Keratinocyte (primary cell): ENCODE results near the gene GPR31. TPM values are rescaled to one million over a fixed set of nuclear protein-coding genes. Genes with fewer than 3 reads are reported as not detected.

Source experiments
- DNase-seq: peaks from one replicate; pipeline ENCODE4 v3.0.0-alpha.2; 2011; ENCODE audit warnings: low read depth, missing footprints, low spot score
- FAIRE-seq: peaks from 2 replicates; lab custom pipeline; 2011; peaks lifted over from hg19 to GRCh38; lab: Jason Lieb, UNC
- H2AFZ ChIP-seq: 2 replicates; pipeline ENCODE4 v1.6.0; 2012; ENCODE audit warnings: low read length, control low read depth, inconsistent platforms; ENCODE audit not compliant: control insufficient read depth
- H3K27ac ChIP-seq: 2 replicates; pipeline ENCODE4 v1.5.1; 2011; ENCODE audit warnings: low read length; ENCODE audit not compliant: control insufficient read depth, insufficient read depth
- H3K27me3 ChIP-seq: 3 replicates; pipeline ENCODE4 v1.6.0; 2011; ENCODE audit warnings: low read length; ENCODE audit not compliant: control insufficient read depth, insufficient read depth; ENCODE audit errors: extremely low read depth
- H3K36me3 ChIP-seq, 2 experiments: 2 replicates in 1 of 2; 3 replicates in 1 of 2; pipeline ENCODE4 v1.5.1; 2011; ENCODE audit warnings: low read length in 2 of 2, mild to moderate bottlenecking in 1 of 2; ENCODE audit not compliant: control insufficient read depth in 2 of 2, insufficient read depth in 2 of 2; ENCODE audit errors: extremely low read depth in 1 of 2
- H3K4me1 ChIP-seq: 3 replicates; pipeline ENCODE4 v1.5.1; 2011; ENCODE audit warnings: low read length; ENCODE audit not compliant: control insufficient read depth, insufficient read depth; ENCODE audit errors: extremely low read depth
- H3K4me2 ChIP-seq: 3 replicates; pipeline ENCODE4 v1.6.0; 2011; ENCODE audit warnings: low read depth, low read length; ENCODE audit not compliant: control insufficient read depth, insufficient read depth; ENCODE audit errors: extremely low read depth
- H3K4me3 ChIP-seq, 3 experiments: fragments of 200-600 bp in 1 of 3; sonication (generic) in 1 of 3; 2 replicates in 2 of 3; 3 replicates in 1 of 3; pipeline ENCODE4 v1.5.1; 2011 to 2016; ENCODE audit warnings: low read length in 3 of 3, mild to moderate bottlenecking in 3 of 3, control low read depth in 2 of 3, inconsistent platforms in 1 of 3, low read depth in 1 of 3, mixed read lengths in 1 of 3, mixed run types in 1 of 3, moderate library complexity in 1 of 3; ENCODE audit not compliant: control insufficient read depth in 2 of 3, insufficient read depth in 2 of 3; ENCODE audit errors: extremely low read depth in 1 of 3
- H3K79me2 ChIP-seq: 2 replicates; pipeline ENCODE4 v1.6.0; 2012; ENCODE audit warnings: low read length; ENCODE audit not compliant: control insufficient read depth, insufficient read depth
- H3K9ac ChIP-seq: 3 replicates; pipeline ENCODE4 v1.6.0; 2011; ENCODE audit warnings: low read length; ENCODE audit not compliant: control insufficient read depth, insufficient read depth; ENCODE audit errors: extremely low read depth
- H3K9me1 ChIP-seq: 3 replicates; pipeline ENCODE4 v1.6.0; 2011; ENCODE audit warnings: low read length; ENCODE audit not compliant: control insufficient read depth, insufficient read depth; ENCODE audit errors: extremely low read depth
- H3K9me3 ChIP-seq: 2 replicates; pipeline ENCODE4 v1.5.1; 2012; ENCODE audit warnings: low read depth, low read length; ENCODE audit not compliant: control insufficient read depth
- H4K20me1 ChIP-seq: 3 replicates; pipeline ENCODE4 v1.6.0; 2011; ENCODE audit warnings: low read length; ENCODE audit not compliant: control insufficient read depth, insufficient read depth; ENCODE audit errors: extremely low read depth
- CTCF ChIP-seq, 3 experiments: IDR thresholded peaks in 1 of 3; conservative IDR thresholded peaks in 1 of 3; optimal IDR thresholded peaks in 1 of 3; 2 replicates in 2 of 3; 3 replicates in 1 of 3; pipeline versions ENCODE3 to v1.5.1; 2011; ENCODE audit warnings: low read length in 3 of 3, mild to moderate bottlenecking in 3 of 3, moderate library complexity in 2 of 3, control low read depth in 1 of 3, inconsistent platforms in 1 of 3; ENCODE audit not compliant: insufficient read depth in 2 of 3; ENCODE audit errors: extremely low read depth in 1 of 3
- EZH2 ChIP-seq: IDR thresholded peaks from one replicate; pipeline ENCODE4 v1.6.1; 2012; ENCODE audit warnings: inconsistent platforms, mild to moderate bottlenecking, low read length, moderate library complexity
- dilution Hi-C: fragments of 300-500 bp; cut with MboI; formaldehyde crosslinking; loops from one replicate; pipeline ENCODE4 v1.7.0; 2020; ENCODE audit warnings: low sequenced_read_pairs; ENCODE audit not compliant: extremely low pct_ligation_motif_present
- polyA plus RNA-seq, 5 experiments: library from polyadenylated mRNA; depleted of rRNA in 3 of 5; stranded (reverse) in 3 of 5; stranded (forward) in 1 of 5; unstranded in 1 of 5; fragments of >200 nt; gene quantifications; 1 replicate in 1 of 5; 2 replicates in 3 of 5; 3 replicates in 1 of 5; pipeline versions ENCODE4 v1.2.1 to v1.2.3, GENCODE V29; 2011 to 2012; ENCODE audit warnings: missing spikeins in 2 of 5, low read depth in 1 of 5, low replicate concordance in 1 of 5

GPR31 gene
- polyA plus RNA-seq, 1 donor (not counting 4 experiments of a cell fraction or from before 2014, with no cell fraction given) = not detected

- no peaks in the 10 kb centered on the region for H3K9me1 ChIP-seq
- H3K4me3 ChIP-seq = no peak overlapping the region
- H3K4me2 ChIP-seq = no peak overlapping the region
- FAIRE-seq (no peak), DNase-seq (no peak)
- no peaks in the 10 kb centered on the region for H4K20me1 ChIP-seq
- no peak overlapping the region for H2AFZ ChIP-seq
- no peaks in the 10 kb centered on the region for H3K9me3 ChIP-seq
- no peak overlapping the region for H3K27ac ChIP-seq
- peaks cover 16% of the 10 kb centered on the region for H3K27me3 ChIP-seq
- H3K79me2 ChIP-seq = no peaks in the 10 kb centered on the region
- no peaks in the 10 kb centered on the region for H3K4me1 ChIP-seq
- no peaks in the 10 kb centered on the region for H3K36me3 ChIP-seq
- H3K9ac ChIP-seq = no peak overlapping the region
- TF ChIP-seq EZH2 (no peak), CTCF (optimal IDR thresholded peaks at IDR 0.05 in 1 of 3, IDR thresholded peaks at IDR 0.05 in 1 of 3, conservative IDR thresholded peaks at IDR 0.05 in 1 of 3; ENCODE audit: extremely low read depth in 1 of 3, insufficient read depth in 2 of 3, low read length in 3 of 3) (no peak)
- dilution Hi-C loops = no loop called here
These were observed 45.4 kb downstream of the GPR31 start for GRCh38 chr6:167112421-167112820.

GRCh38 chr6:167111597-167111996 is 46.2 kb downstream of the GPR31 start:
- H3K27ac ChIP-seq = no peak overlapping the region
- H3K36me3 ChIP-seq = no peaks in the 10 kb centered on the region
- no peak for TF ChIP-seq CTCF (optimal IDR thresholded peaks at IDR 0.05 in 1 of 3, IDR thresholded peaks at IDR 0.05 in 1 of 3, conservative IDR thresholded peaks at IDR 0.05 in 1 of 3; ENCODE audit: extremely low read depth in 1 of 3, insufficient read depth in 2 of 3, low read length in 3 of 3)
- TF ChIP-seq EZH2 = no peak
- no peak overlapping the region for H2AFZ ChIP-seq
- FAIRE-seq (no peak), DNase-seq (no peak)
- no peaks in the 10 kb centered on the region for H3K9me1 ChIP-seq
- H4K20me1 ChIP-seq = no peaks in the 10 kb centered on the region
- dilution Hi-C loops = no loop called here
- no peaks in the 10 kb centered on the region for H3K9me3 ChIP-seq
- no peak overlapping the region for H3K4me3 ChIP-seq
- H3K4me2 ChIP-seq = no peak overlapping the region
- H3K9ac ChIP-seq = no peak overlapping the region
- no peaks in the 10 kb centered on the region for H3K4me1 ChIP-seq
- H3K79me2 ChIP-seq = no peaks in the 10 kb centered on the region
- peaks cover 10% of the 10 kb centered on the region for H3K27me3 ChIP-seq
